NCI-H82 treated with DMSO at 0.1 percent for 48 hours (cell line): ENCODE data around the gene CDC14C.

ENCODE experiments used
- DNase-seq: peaks from one replicate; lab custom pipeline; 2025; ENCODE audit not compliant: unreplicated experiment; lab: John Stamatoyannopoulos, UW

The CDC14C gene

DNA sequence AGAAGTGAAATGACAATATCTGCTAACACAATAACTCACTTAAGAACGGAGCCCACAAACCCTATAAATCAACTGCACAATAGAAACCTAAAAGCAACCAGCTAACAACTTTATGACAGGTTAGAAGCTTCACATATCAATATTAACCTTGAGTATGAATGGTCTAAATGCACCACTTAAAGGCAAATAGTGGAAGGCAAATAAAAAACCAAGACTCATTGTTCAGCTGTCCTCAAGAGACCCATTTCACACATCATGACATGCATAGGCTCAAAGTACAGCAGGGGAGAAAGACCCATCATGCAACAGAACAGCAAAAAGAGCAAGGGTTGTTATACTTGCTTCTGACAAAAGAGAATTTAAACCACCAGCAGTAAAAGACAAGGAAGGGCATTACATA, 46.8 kb downstream of the CDC14C start:
- DNase-seq = no peak

DNA sequence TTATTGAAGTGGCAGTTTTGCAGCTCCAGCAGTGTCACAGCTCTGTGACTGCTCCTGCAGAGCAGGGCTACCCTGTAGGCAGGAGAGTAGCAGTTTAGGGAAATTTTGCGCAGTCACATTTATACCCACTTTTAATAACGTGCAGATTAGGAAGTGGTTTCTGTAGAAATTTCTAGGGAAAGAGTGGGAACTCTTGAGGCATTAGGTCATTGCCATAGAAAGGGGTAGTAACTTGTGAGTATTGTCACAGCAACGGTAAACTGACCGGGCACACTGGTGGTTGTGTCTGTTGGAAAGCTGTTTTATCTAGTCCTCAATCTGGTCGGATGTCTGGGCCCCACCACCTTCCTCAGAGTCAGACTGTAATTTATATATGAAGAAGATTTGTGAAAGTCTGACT, 51.9 kb downstream of the CDC14C start:
- DNase-seq = no peak

DNA sequence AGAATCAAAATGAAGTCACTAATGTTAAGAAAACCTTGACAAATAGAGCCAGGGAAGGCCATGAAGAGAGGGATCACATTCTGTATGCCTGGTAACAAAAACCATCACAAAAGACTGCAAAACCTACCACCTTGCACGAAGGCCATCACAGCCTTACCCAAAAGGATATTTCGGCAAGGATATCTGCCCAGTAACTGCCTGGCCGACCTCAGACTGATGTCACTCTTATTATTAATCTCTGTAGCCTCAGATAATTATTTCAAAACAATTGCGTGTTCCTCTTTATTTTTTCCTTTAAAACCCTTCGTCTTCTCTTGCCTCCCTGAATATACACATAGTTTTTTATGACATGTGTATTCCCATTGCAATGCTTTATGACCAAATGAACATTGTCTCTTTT, 52.5 kb downstream of the CDC14C start:
- DNase-seq = no peak
